ENCODE data around the gene TMA7B.
A peak's percentile ranks its signal among the peaks of the same experiment; 100 is the strongest.

The TMA7B gene

DNA sequence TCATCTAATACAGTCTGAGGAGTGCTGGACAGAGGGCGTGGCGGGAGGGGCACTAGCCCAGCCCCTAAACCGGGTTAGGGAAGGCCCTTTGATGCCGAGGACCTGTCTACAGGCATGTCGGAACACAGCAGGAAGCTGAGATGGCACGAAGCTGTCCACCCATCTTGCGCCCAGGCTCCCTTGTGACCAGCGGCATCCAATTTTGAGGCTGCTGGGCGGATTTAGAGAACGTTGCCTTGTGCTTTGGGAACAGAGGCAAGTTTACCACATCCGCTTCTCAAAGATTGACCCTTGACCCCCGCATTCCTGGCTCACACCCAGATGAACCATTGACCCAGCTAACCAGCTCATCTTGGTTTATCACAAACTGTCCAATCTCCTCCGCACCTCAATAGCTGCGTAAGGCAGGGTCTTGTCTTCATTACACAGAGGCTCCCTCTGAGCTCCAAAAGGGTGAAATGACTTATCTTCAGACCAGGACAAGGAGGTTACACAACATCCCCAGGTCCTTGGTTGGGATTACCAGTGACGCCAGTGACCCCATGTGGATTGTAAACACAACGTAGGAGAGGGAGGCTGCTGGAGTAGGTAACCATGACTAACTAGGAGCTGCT, 39.1 kb downstream of the TMA7B start:
- DNase-seq: no peak

DNA sequence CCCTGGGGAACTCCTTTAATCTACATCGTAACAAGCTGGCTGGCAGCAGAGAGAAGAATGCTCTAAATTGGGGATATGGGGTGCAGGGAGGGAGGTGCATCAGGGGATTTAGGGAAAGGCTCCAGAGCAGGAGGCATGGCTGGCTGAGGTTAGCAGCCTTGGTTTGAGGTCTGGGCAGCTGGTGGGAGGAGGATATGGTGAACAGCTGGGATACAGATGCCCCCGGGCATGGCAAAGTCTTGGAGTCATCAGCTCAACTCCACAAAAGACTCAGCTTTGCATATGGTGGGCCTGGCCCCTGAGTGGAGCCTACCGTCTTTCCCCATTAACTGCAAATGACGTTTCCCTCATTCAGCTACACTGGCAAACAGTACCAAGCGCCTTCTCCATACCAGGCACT, 40.0 kb downstream of the TMA7B start:
- DNase-seq: no peak

DNA sequence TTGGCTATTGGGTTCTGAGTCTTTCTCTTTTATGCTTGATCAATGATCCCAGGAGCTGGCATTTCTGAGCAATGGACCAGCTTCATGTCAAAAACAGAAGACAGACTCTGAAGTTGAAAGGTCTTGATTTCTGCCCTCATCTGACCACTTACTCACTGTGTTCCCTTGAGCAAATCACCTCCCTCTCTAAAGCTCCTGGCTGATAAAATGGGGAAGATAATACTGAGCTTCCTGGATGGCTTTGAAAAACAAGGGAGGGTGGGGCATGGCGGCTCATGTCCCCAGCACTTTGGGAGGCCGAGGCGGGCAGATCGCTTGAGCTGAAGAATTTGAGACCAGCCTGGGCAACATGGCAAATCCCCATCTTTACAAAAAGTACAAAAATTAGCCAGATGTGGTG, 40.9 kb downstream of the TMA7B start:
- no peak for DNase-seq

DNA sequence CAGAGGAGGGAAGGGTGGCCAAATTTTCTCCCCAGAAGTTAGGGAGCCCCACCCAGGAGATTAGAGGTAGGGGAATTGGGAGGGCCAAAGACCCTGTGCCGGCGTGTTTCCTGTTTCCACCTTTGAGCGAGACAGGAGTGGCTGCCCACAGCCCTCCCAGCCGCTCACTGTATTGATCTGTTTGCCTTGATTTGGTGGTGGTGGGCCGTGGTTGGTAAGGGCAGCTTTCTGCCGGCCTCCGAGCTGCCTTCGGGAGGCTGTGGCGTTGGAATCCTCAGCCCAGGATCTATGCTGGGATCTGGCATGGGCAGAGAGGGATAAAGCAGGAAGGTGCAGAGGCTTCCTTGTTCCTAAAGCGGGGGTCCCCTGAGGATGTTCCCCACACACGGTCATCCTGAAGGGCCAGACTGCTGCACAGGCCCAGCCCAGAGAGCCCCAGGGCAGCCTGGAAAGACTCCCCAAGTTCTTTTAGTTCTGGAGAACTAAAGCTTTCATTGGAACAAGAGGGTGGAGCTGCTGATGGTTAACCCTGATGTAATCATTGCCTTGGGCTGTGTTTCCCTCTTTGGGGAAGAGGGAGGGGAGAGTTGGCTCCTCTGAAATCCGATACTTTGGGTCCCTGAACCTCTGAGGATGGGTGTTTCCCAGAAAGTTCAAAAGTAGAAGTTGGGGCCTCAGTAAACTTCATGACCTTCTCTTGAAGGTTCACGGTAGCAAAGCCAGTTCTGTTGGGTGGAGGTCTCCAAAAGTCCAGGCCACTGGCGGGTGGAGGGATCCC, 41.8 kb downstream of the TMA7B start:
- no peak for DNase-seq

DNA sequence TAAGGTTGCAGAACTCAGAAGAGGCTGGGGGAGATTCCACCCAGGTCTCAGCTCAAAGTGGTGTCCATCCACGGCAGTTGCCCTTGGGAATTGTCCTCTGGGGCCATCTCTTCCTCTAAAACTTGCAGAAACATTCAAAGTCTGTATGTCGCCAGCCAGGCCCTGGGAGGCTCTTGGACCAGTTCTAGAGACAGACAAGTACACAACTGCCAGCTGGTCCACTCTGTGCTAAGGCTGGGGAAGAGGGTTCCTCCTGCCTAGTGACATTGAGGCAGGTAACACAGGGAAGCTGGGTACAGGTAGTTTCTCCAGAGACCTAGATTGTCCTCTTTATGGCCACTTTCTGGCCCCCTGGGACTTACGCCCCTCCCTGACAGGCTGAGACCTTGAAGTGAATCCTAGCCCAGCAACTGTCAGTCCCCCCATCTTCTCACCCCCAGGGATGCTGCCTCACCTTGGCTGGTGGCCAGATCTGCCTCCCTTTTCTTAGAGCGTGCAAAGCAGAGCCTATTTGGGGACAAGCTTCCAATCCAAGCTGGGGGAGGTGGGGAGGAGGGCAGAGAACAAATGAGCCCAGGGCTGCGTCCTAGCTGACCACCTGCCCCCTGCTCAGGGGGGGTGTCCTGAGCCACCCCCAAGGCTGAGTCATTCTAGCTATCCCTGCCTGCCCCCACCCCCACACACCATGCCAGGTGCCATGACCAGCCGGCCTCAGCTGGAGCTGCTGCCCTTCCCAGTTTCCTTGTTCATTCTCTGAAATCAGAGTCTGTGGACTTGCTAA, 42.9 kb downstream of the TMA7B start:
- peak in 1 of 56 donors; percentile 10 for DNase-seq

DNA sequence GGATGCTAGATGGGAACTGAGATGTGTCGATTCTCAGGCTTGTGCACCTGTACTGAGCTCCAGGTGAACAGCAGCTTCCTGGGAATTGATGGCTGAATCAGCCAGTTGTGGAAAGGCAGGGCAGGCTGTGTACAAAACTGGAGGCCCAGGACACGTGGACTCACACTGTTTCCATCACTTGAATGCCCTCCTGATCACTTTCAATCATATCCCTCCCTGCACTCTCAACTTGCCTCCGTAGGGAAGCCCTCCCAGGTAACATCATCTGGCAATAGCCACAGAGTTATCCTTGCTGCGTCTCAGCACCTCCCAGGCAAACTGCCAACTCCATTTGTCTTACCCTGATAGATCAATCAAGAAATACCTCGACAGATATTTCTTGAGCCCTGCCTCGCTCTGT, 44.6 kb downstream of the TMA7B start:
- no peak for DNase-seq

DNA sequence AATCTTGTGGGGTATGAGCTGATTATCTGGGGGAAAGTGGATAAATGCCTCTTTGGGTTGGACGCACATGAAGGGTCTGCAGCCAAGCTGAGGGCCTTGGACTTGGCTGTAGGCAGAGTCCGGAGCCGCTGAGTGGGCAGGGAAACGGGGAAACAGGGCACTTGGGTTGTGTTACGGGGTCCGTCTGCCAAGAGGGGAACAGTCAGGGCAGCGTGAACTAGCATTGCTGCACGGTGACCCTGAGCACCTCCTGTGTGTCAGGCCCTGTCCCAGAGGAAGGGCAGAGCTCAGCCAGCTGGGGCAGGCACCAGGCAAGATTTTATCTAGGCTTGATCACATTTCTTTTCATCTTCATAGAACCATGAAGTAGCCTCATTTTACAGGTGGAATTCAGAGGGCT, 46.4 kb downstream of the TMA7B start:
- no peak for DNase-seq

DNA sequence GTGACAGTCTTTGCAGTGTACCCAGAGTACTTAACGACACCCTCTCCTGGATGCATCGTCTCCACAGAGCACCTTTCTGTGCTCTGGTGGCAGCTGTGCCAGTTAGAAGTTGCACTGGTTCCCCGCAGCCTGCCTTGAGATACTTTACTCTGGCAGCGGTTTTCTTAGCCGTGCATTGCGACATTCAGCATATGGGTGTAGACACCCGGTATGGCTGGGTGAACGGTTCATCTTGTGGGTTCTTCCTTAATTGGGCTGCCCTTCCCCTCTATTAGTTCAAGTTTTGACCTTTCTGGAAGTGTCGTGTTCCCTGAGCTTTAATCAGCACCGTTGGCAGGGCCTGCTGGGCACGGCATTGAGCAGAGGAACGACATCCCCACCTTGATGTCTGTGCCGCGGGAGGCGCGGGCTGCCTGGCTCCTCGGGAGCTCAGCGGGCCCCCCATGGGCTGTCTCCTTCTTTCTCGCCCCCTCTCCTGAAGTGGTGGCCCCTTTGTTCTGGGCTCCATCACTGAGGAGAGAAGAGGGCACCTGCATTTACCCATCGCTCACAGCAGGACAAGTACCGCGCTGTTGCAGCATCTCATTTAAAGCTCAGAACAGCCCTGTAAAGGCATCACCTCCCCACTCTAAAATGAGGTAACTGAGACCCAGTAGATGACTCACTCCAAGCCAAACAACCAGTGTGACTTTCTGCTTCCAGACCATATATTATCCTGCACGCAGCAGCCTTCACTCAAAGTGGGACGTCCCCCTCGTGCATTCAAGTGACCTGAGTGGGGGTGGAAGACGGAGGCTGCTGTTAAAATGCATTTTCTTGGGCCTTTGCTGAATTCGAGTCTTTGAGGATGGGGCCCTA, 47.9 kb downstream of the TMA7B start:
- no peak for DNase-seq

DNA sequence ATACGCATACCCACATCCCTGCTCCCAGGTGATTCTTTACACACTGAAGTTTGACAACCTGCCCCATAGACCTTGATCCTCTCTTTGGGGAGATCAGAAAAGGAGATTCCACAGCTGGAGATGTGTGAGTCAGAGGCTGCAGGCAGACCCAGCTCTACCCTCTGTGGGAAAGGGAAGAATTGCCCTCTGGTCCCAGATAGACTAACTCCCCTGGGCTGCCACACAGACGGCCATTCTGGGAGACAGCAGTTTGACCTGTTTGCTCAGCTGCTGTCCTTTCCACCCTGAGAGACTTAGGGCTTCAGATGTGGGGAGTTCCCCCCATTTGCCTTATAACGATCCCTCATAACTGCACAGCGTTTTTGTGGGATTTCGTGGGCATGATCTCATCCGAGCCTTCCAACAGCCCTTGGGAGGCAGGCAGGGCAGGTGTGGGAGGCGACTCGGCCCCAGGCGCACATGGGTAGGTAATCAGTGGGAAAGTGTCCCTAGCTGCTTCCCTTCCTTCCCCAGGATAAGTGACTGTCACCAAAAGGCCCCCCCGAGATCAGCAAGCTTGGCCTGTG, 48.6 kb downstream of the TMA7B start:
- no peak for DNase-seq

DNA sequence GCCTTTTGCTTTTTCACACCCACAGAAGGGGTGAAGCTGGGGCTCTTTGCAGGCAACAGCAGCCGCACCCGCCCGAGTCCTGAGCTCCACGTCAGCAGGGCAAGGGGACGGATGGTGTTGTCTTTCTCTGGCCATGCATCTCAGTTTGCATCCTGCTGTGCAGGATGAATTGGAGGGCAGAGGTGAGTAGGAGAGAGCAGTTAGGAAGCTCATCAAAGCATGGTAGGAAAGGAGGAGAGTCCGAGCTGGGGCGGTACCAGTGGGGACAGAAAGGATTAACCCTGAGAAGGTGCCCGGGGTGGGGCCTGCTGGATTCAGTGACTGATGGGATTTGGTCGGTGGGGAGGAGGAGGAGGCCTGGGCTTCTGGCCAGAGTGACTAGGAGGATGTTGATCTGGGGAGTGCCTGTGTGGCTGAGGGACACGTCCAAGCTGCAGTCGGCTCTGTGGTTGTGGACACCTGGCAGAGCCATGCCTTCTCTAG, 49.1 kb downstream of the TMA7B start:
- no peak for DNase-seq

DNA sequence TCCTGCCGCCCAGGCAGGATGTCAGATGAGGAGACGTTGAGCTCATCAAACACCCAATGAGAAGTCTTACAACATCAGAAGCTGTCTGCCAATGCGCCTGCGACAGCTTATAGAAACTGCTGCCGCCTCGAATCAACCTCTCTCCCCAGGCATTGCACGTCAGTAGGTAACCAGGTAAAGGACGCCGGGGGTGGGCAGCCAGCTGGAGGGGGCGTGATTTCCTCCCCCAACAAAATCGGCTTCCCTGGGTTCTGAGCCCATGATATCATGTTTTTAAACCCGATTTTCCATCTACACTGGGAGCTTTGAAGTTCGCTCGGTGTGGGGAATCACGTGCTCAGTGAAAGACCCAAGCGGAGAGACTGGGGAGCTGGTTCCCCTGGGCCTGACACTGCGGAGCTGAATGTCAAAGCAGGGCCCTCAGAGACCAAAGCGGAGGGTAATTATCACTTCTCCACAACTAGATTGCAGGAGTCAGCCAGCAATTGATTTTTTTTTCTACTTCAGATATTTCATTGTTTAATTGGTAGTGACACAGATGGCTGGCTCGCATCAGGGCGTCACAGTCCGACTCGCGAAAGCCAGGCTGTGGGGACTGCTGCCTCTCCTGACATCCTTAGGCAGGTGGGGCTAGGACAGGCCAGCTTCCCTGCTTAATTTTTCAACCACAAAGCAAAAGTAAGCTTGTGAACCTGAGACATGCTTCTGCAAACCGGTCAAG, 49.9 kb downstream of the TMA7B start:
- no peak for DNase-seq

DNA sequence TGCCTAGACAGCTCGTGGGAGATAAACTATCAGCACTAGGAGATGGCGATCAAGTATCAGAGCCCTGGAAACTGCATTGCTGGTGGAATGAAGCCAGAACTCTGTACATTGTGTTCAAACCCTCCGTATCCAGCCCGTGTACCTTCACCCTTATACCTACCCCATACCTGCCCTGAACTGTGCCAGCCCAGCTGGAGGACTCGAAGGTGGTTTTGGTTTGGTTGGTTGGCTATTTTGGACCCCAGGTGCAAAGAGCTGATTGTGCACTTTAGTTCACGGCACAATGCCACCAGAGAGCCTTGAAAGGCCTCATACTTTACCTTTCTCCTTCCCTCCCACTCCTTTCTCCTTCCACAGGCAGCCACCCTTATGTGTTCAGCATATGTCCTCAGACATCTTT, 50.5 kb downstream of the TMA7B start:
- DNase-seq: no peak

All from amygdala (tissue), 56 donors.